Measurements from ENCODE around the gene KCTD15. TPM values are rescaled to one million over a fixed set of nuclear protein-coding genes. Genes with fewer than 3 reads are reported as not detected.

Gene KCTD15
- total and polyA plus RNA-seq, 8 donors: 14.8 to 33.8 (median 19.0) TPM

DNA sequence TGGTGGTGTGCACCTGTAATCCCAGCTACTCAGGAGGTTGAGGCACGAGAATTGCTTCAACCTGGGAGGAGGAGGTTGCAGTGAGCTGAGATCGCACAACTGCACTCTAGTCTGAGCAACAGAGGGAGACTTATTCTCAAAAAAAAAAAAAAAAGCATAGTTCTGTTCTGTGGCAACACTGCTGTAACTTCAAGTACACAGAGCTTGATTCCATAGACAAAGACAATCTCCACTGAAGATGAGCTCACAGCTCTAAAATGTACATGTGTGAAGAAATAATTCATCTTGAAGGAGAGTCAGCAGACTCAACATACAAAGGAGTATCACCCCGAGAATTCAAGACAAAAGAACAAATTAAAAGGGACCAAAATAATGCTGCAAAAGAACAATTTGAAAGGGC lies 47.8 kb downstream of the KCTD15 start:
- Histone ChIP-seq H3K4me1 (no peaks in the 10 kb centered on the region), H3K36me3 (no peaks in the 10 kb centered on the region), H3K27ac (no peak overlapping the region), H3K27me3 (no peaks in the 10 kb centered on the region), H3K4me3 (no peak overlapping the region), H3K9me3 (no peaks in the 10 kb centered on the region)
- ATAC-seq: no peak
- TF ChIP-seq, protein P1, sequence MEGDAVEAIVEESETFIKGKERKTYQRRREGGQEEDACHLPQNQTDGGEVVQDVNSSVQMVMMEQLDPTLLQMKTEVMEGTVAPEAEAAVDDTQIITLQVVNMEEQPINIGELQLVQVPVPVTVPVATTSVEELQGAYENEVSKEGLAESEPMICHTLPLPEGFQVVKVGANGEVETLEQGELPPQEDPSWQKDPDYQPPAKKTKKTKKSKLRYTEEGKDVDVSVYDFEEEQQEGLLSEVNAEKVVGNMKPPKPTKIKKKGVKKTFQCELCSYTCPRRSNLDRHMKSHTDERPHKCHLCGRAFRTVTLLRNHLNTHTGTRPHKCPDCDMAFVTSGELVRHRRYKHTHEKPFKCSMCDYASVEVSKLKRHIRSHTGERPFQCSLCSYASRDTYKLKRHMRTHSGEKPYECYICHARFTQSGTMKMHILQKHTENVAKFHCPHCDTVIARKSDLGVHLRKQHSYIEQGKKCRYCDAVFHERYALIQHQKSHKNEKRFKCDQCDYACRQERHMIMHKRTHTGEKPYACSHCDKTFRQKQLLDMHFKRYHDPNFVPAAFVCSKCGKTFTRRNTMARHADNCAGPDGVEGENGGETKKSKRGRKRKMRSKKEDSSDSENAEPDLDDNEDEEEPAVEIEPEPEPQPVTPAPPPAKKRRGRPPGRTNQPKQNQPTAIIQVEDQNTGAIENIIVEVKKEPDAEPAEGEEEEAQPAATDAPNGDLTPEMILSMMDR (IDR thresholded peaks at IDR 0.05): no peak
- 78 to 82% methylated on average over 3 of the region's 3 CpGs for WGBS, 2 donors
- no peak for FAIRE-seq
- no peak for DNase-seq
- intact Hi-C loops (cut with DNase I): no loop called here

DNA sequence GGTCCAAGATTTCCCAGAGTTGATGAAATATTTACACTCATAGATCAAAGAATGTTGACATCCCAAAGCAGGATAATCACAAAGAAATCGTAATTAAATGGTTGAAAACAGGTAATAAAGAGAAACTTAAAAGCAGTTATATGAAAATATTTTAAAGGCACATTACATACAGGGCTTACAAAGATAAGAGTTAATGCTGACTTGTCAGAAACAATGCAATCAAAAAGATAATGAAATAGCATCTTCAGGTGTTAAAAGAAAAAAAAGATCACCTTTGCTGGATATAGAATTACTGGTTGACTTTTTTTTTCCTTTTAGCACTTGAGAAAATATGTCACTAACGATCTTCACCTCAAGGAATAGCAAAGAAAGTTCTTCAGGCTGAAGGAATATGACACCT lies 48.8 kb downstream of the KCTD15 start:
- FAIRE-seq: no peak
- DNase-seq: no peak
- Histone ChIP-seq H3K4me1 (no peaks in the 10 kb centered on the region), H3K36me3 (no peaks in the 10 kb centered on the region), H3K9me3 (no peaks in the 10 kb centered on the region), H3K27ac (no peak overlapping the region), H3K27me3 (no peaks in the 10 kb centered on the region), H3K4me3 (no peak overlapping the region)
- TF ChIP-seq, protein P1 (IDR thresholded peaks at IDR 0.05): no peak
- no peak for ATAC-seq
- intact Hi-C loops (cut with DNase I): no loop called here
- WGBS, 2 donors: 79% methylated on average over 2 of the region's 2 CpGs

DNA sequence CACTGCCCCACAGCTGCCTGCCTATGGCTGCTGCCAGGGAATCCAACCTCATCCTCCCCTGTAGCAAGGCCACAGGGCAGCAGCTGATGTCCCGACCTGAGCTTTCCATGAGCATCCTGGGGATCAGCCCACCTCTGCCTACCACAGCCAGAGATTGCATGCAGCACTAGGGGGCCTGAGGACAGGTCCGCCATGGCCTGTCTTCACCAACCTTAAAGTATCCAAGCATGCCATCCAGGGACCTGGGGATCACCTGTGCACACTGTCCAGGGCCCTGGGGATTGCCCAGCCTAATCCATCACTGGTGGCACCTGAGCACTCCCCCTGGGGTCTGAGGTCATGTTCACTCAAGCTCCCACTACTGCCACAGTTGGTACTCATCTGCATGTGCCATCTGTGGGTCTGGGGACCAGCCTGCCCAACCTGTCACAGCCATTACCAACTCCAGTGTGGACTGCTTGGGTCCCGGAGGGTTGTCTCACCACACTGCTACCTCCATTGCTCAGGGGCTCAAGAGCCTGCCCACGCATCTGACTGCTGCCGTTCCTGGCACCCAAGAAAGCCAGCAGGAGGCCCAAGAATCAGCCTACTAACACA lies 53.0 kb downstream of the KCTD15 start:
- Histone ChIP-seq H3K9me3 (no peaks in the 10 kb centered on the region), H3K36me3 (no peaks in the 10 kb centered on the region), H3K27ac (no peak overlapping the region), H3K4me3 (no peak overlapping the region), H3K27me3 (no peaks in the 10 kb centered on the region), H3K4me1 (no peaks in the 10 kb centered on the region)
- ATAC-seq (no peak), DNase-seq (no peak), FAIRE-seq (no peak)
- TF ChIP-seq, protein P1 (IDR thresholded peaks at IDR 0.05): no peak
- 90 to 98% methylated on average over 5 of the region's 5 CpGs for WGBS, 2 donors
- intact Hi-C loops (cut with DNase I): no loop called here

DNA sequence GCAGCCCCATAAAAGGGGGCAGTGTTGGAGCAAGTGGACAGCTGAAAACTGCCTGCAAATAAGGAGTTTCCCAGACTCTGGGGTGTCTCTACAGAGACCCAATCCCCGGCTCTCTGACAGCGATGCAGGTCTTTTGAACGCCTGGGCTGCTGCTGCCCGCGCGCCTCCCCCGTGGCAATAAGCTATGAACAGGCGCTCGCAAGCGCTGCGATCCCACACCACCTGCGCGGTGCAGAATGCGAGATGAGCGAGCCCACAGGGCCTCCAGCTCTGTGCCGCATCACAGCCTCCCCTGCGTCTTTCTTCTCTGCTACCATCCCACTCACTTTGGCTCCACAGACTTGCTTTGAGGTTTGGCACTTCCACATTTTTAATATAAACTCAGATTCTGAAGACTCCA lies 62.3 kb downstream of the KCTD15 start:
- no peak overlapping the region for H3K4me3 ChIP-seq
- no peak for FAIRE-seq
- H3K9me3 ChIP-seq: no peaks in the 10 kb centered on the region
- H3K4me1 ChIP-seq: no peaks in the 10 kb centered on the region
- 84 to 86% methylated on average over 17 of the region's 17 CpGs for WGBS, 2 donors
- H3K27ac ChIP-seq: no peak overlapping the region
- no peak for ATAC-seq
- intact Hi-C loops (cut with DNase I): no loop called here
- no peaks in the 10 kb centered on the region for H3K36me3 ChIP-seq
- no peaks in the 10 kb centered on the region for H3K27me3 ChIP-seq
- no peak for DNase-seq
- TF ChIP-seq, protein P1 (IDR thresholded peaks at IDR 0.05): no peak

DNA sequence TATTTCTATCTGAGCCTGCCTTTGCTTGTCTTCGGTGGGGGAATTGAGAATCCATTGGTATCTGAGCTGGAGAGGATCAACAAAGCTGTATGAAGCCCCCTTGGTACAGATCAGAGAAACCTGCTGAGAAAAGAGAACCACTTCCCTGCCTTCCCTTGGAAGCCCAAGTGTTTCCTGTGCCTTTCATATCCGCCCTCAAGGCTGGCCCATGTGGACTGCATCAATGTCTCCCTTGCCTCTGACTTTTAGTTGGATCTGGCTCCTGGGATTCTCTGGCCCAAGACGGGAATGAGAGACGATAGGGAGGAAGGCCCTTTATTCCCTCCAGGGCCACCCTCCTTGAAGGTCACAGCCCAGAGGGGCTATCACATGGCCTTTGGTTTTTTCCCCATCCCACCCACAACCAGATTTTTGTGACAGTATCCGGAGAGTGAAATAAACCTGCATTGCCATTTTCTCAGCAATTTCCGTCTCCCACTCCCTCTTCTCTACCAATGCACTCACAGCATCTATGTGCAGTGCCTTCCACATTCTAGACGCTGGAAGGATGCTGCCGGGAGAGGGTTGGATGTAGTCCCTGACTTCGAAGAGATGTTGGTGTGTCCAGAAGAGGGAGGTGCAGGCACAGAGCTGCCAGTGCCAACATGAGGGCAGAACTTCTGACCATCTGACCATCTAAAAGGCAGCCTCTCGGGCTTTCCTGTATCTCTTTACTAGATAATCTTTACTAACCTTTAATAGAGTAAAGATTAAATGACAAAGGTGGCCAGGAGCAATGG lies 63.8 kb downstream of the KCTD15 start:
- no peak overlapping the region for H3K4me3 ChIP-seq
- ATAC-seq (no peak), DNase-seq (no peak), FAIRE-seq (no peak)
- no peaks in the 10 kb centered on the region for H3K27me3 ChIP-seq
- 82 to 83% methylated on average over 10 of the region's 10 CpGs for WGBS, 2 donors
- no peak overlapping the region for H3K27ac ChIP-seq
- H3K36me3 ChIP-seq: no peaks in the 10 kb centered on the region
- no peaks in the 10 kb centered on the region for H3K4me1 ChIP-seq
- intact Hi-C loops (cut with DNase I): no loop called here
- TF ChIP-seq, protein P1 (IDR thresholded peaks at IDR 0.05): no peak
- no peaks in the 10 kb centered on the region for H3K9me3 ChIP-seq
